HL-60 (cell line): ENCODE measurements around the gene SUGP2.

Source experiments
- GABPA ChIP-seq: IDR thresholded peaks from 2 replicates; pipeline ENCODE4 v1.6.1; 2012; ENCODE audit warnings: low read depth
- POLR2AphosphoS5 ChIP-seq: IDR thresholded peaks from 2 replicates; pipeline ENCODE4 v1.6.1; 2012; ENCODE audit warnings: low read depth
- SPI1 ChIP-seq: IDR thresholded peaks from 2 replicates; pipeline ENCODE4 v1.6.1; 2012; ENCODE audit warnings: low read depth, mild to moderate bottlenecking, borderline replicate concordance
- TF ChIP-seq, protein P1 (sequence below): IDR thresholded peaks from one replicate; pipeline ENCODE4 v1.5.1; 2011; ENCODE audit warnings: low read length, control low read depth, inconsistent platforms; ENCODE audit not compliant: insufficient read depth
- TF ChIP-seq, protein P2 (sequence below): IDR thresholded peaks from 2 replicates; pipeline ENCODE4 v1.6.1; 2012; ENCODE audit warnings: low read depth; ENCODE audit not compliant: insufficient replicate concordance

DNA sequence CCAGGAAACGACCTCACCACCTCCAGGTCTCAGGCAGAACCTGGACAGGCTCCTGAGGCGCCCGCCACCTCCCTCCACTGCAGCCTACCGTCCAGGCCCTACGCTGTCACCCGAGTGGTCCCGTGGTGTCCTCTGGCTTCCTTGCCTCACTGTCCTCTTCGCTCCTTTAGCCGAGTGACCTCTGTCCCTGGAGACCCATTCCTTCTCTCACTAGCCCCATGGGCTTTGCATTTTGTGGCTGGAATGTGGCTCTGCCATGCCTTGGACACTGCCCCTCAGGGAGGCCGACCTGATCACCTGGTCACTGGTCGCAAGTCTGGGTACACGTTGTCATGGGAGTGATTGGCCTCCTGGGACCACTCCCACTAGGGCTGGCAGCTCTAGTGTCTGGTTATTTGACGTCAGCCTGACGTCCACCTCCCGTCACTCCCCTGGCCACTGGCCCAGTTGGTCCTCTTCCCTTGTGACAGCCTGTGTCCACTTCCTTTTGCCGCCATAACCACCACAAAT, 48.4 kb upstream of the SUGP2 start:
- TF ChIP-seq, protein P1, sequence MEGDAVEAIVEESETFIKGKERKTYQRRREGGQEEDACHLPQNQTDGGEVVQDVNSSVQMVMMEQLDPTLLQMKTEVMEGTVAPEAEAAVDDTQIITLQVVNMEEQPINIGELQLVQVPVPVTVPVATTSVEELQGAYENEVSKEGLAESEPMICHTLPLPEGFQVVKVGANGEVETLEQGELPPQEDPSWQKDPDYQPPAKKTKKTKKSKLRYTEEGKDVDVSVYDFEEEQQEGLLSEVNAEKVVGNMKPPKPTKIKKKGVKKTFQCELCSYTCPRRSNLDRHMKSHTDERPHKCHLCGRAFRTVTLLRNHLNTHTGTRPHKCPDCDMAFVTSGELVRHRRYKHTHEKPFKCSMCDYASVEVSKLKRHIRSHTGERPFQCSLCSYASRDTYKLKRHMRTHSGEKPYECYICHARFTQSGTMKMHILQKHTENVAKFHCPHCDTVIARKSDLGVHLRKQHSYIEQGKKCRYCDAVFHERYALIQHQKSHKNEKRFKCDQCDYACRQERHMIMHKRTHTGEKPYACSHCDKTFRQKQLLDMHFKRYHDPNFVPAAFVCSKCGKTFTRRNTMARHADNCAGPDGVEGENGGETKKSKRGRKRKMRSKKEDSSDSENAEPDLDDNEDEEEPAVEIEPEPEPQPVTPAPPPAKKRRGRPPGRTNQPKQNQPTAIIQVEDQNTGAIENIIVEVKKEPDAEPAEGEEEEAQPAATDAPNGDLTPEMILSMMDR, result no peak
- TF ChIP-seq, protein P2, sequence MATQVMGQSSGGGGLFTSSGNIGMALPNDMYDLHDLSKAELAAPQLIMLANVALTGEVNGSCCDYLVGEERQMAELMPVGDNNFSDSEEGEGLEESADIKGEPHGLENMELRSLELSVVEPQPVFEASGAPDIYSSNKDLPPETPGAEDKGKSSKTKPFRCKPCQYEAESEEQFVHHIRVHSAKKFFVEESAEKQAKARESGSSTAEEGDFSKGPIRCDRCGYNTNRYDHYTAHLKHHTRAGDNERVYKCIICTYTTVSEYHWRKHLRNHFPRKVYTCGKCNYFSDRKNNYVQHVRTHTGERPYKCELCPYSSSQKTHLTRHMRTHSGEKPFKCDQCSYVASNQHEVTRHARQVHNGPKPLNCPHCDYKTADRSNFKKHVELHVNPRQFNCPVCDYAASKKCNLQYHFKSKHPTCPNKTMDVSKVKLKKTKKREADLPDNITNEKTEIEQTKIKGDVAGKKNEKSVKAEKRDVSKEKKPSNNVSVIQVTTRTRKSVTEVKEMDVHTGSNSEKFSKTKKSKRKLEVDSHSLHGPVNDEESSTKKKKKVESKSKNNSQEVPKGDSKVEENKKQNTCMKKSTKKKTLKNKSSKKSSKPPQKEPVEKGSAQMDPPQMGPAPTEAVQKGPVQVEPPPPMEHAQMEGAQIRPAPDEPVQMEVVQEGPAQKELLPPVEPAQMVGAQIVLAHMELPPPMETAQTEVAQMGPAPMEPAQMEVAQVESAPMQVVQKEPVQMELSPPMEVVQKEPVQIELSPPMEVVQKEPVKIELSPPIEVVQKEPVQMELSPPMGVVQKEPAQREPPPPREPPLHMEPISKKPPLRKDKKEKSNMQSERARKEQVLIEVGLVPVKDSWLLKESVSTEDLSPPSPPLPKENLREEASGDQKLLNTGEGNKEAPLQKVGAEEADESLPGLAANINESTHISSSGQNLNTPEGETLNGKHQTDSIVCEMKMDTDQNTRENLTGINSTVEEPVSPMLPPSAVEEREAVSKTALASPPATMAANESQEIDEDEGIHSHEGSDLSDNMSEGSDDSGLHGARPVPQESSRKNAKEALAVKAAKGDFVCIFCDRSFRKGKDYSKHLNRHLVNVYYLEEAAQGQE, result no peak
- no peak for TF ChIP-seq POLR2AphosphoS5
- TF ChIP-seq SPI1, result no peak
- TF ChIP-seq GABPA, result no peak
